Brain microvascular endothelial cell (primary cell): ENCODE data around the gene HCLS1.

ENCODE experiments used
- DNase-seq: peaks from one replicate; pipeline ENCODE4 v3.0.0-alpha.2; 2020
- H3K27ac ChIP-seq: fragments of 250-450 bp; sonication (Bioruptor Pico); 2 replicates; pipeline ENCODE4 v1.5.1; 2020; ENCODE audit warnings: mild to moderate bottlenecking, moderate library complexity
- H3K27me3 ChIP-seq: fragments of 250-450 bp; sonication (Bioruptor Pico); replicated peaks from 2 replicates; pipeline ENCODE4 v1.5.1; 2020; ENCODE audit warnings: mild to moderate bottlenecking
- H3K36me3 ChIP-seq: fragments of 250-450 bp; sonication (Bioruptor Pico); replicated peaks from 2 replicates; pipeline ENCODE4 v1.5.1; 2020; ENCODE audit warnings: mild to moderate bottlenecking
- H3K4me3 ChIP-seq: 2 replicates; pipeline ENCODE4 v1.5.1; 2011; ENCODE audit warnings: low read depth, mild to moderate bottlenecking, control low read depth, low read length, moderate library complexity
- CTCF ChIP-seq: IDR thresholded peaks from 2 replicates; pipeline ENCODE4 v1.5.1; 2011; ENCODE audit warnings: low read depth, mild to moderate bottlenecking, moderate library complexity, low read length, control low read depth, inconsistent platforms; ENCODE audit errors: missing control alignments
- in situ Hi-C: cut with HindIII; loops from 2 replicates; pipeline ENCODE4 v1.10.0; 2017; ENCODE audit warnings: low sequenced_read_pairs, low pct_ligation_motif_present

The HCLS1 gene

GRCh38 chr3:121641127-121641526 is 19.6 kb downstream of the HCLS1 start:
- Histone ChIP-seq H3K27ac (no peak overlapping the region), H3K27me3 (no peaks in the 10 kb centered on the region), H3K36me3 (no peaks in the 10 kb centered on the region), H3K4me3 (no peak overlapping the region)
- DNase-seq: no peak
- TF ChIP-seq CTCF: no peak
- in situ Hi-C loops: no loop called here

GRCh38 chr3:121637922-121638321 is 22.8 kb downstream of the HCLS1 start:
- Histone ChIP-seq H3K4me3 (no peak overlapping the region), H3K36me3 (no peaks in the 10 kb centered on the region), H3K27me3 (no peaks in the 10 kb centered on the region), H3K27ac (no peak overlapping the region)
- DNase-seq: no peak
- TF ChIP-seq CTCF: no peak
- in situ Hi-C loops: no loop called here

- H3K27ac ChIP-seq: no peak overlapping the region
- no peak overlapping the region for H3K4me3 ChIP-seq
- no peak for DNase-seq
- TF ChIP-seq CTCF: no peak
- H3K27me3 ChIP-seq: no peaks in the 10 kb centered on the region
- in situ Hi-C loops: no loop called here
- H3K36me3 ChIP-seq: no peaks in the 10 kb centered on the region
Measured at GRCh38 chr3:121630355-121630754, 30.3 kb downstream of the HCLS1 start.

GRCh38 chr3:121629601-121630000 is 31.1 kb downstream of the HCLS1 start:
- no peak overlapping the region for H3K4me3 ChIP-seq
- H3K27ac ChIP-seq: no peak overlapping the region
- no peak for DNase-seq
- H3K27me3 ChIP-seq: no peaks in the 10 kb centered on the region
- in situ Hi-C loops: no loop called here
- TF ChIP-seq CTCF: no peak
- H3K36me3 ChIP-seq: no peaks in the 10 kb centered on the region

GRCh38 chr3:121627622-121628021 is 33.1 kb downstream of the HCLS1 start:
- no peak overlapping the region for H3K27ac ChIP-seq
- no peaks in the 10 kb centered on the region for H3K27me3 ChIP-seq
- no peak for TF ChIP-seq CTCF
- H3K36me3 ChIP-seq: no peaks in the 10 kb centered on the region
- no peak for DNase-seq
- in situ Hi-C loops: no loop called here
- H3K4me3 ChIP-seq: no peak overlapping the region

- TF ChIP-seq CTCF: no peak
- no peak overlapping the region for H3K27ac ChIP-seq
- H3K4me3 ChIP-seq: no peak overlapping the region
- H3K27me3 ChIP-seq: no peaks in the 10 kb centered on the region
- in situ Hi-C loops: no loop called here
- DNase-seq: no peak
- H3K36me3 ChIP-seq: no peaks in the 10 kb centered on the region
Measured at GRCh38 chr3:121627211-121627610, 33.5 kb downstream of the HCLS1 start.
